HG02763 (cell line): Measurements from ENCODE around the gene CLEC2B.

ENCODE experiments used
- ATAC-seq: cut with Tn5 transposase; IDR thresholded peaks from one replicate; pipeline ENCODE4 v1.9.1; 2021; ENCODE audit warnings: mild to moderate bottlenecking, moderate library complexity; ENCODE audit not compliant: unreplicated experiment

The CLEC2B gene

DNA sequence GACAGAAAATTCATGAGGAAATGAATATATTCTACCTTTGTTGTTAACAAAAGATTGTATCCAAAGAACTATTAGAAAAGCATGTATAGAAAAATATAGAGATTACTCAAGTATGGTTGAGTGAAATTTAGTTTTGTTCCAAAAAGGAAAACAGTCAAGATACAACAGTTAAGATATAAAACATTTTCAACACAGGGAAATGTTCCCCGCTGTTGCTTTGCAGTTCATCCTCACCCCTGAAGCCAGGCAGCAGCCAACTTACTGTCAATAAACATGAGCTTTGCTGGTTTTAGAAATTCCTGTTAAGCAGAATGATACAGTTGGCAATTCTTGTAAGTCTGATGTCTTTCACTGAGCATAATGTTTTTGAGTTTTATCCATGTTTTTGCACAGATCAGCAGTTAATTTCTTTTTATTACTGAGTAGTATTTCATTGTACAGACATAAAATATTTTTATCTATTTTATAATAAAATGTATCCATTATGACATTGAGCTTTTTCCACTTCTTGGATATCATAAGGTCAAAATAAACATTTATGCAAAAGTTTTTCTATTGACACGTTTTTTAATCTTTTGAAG lies 1.2 kb upstream of the CLEC2B start:
- ATAC-seq, result no peak

- ATAC-seq, result no peak
These were observed 225 bp downstream of the CLEC2B start for GRCh38 chr12:9868951-9869306.

DNA sequence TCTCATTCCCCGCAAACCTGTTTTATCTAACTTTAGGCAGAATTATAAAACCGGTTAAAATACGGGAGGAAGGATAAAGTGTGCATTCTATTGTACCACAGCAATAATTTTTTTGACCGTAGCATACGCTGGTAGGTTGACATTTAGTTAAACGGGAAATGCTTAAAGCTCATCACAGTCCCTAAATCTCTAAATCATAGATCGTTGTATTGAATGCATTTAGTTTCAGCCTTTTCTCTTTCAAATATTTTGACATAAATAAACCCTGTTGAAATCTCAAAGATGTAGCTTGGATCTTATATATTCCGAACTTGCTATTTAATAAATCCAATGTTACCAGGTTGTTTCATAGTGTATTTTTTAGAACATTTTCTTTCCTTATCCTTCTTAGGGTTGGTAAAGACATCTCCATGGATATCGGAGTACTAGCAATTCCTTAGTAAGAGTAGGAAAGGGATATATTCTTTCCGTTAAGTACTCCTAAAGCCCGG lies 798 bp downstream of the CLEC2B start:
- ATAC-seq, result no peak

GRCh38 chr12:9867531-9867930 lies 1.6 kb downstream of the CLEC2B start:
- ATAC-seq, result no peak

GRCh38 chr12:9866860-9867269 lies 2.3 kb downstream of the CLEC2B start:
- no peak for ATAC-seq

- ATAC-seq, result no peak
These were observed 4.1 kb downstream of the CLEC2B start for GRCh38 chr12:9864913-9865675.

- ATAC-seq, result no peak
These were observed 11.0 kb downstream of the CLEC2B start for GRCh38 chr12:9858135-9858534.

- no peak for ATAC-seq
These were observed 12.3 kb downstream of the CLEC2B start for GRCh38 chr12:9856894-9857293.

GRCh38 chr12:9856151-9856550 lies 13.0 kb downstream of the CLEC2B start:
- no peak for ATAC-seq

- ATAC-seq, result no peak
These were observed 17.2 kb downstream of the CLEC2B start for GRCh38 chr12:9851927-9852326.

- ATAC-seq, result no peak
These were observed 18.1 kb downstream of the CLEC2B start for GRCh38 chr12:9851050-9851449.

DNA sequence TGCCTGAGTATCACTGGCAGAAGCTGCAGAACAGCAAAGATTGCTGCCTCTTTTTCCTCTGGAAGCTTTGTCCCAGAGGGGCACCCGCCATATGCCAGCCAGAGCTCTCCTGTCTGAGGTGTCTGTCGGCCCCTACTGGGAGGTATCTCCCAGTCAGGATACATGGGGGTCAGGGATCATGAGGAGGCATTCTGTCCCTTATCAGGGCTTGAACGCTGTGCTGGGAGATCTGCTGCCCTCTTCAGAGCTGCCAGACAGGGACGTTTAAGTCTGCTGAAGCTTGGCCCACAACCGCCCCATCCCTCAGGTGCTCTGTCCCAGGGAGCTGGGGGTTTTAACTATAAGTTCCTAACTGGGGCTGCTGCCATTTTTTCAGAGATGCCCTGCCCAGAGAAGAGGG lies 20.3 kb downstream of the CLEC2B start:
- no peak for ATAC-seq

- no peak for ATAC-seq
These were observed 25.7 kb downstream of the CLEC2B start for GRCh38 chr12:9843407-9843806.

- no peak for ATAC-seq
These were observed 37.4 kb downstream of the CLEC2B start for GRCh38 chr12:9831720-9832119.

DNA sequence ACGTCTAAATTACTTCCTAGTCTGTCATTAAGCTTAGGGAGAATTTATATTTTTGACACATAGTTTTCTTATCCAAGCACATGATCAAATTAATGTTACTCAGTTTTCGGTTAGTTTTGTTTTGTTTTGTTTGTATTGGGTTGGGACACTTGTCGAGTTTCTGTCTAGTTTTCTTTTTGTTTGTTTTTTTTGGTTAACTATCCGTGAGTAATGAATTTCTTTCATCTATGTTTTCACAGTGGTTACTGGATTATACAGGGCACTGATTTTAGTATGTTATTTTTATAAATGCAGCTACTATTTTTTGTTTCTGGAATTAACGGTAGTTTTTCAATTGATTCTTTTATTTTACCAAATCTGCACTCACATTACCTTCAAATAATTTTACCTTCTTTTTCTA lies 39.2 kb downstream of the CLEC2B start:
- ATAC-seq, result no peak

DNA sequence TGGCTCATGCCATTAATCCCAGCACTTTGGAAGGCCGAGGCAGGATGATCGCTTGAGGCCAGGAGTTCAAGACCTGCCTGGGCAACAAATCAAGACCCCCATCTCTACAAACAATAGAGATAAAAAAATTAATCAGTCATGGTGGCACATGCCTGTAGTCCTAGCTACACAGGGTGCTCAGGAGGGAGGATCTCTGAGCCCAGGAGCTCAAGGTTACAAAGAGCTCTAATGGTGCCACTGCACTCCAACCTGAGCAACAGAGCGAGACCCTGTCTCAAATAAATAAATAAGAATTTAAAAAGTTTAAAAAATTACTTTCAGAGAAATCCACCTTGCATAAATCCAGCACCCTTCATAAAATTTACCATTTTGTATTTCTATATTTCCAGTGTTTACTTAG lies 39.7 kb downstream of the CLEC2B start:
- ATAC-seq, result no peak

- no peak for ATAC-seq
These were observed 41.8 kb downstream of the CLEC2B start, which contains the start of gene KLRF1 for GRCh38 chr12:9827209-9827888. Gene KLRF1, plus strand, starts transcription at chr12:9827481. Its CDS starts 64 bp downstream, at chr12:9827545.

DNA sequence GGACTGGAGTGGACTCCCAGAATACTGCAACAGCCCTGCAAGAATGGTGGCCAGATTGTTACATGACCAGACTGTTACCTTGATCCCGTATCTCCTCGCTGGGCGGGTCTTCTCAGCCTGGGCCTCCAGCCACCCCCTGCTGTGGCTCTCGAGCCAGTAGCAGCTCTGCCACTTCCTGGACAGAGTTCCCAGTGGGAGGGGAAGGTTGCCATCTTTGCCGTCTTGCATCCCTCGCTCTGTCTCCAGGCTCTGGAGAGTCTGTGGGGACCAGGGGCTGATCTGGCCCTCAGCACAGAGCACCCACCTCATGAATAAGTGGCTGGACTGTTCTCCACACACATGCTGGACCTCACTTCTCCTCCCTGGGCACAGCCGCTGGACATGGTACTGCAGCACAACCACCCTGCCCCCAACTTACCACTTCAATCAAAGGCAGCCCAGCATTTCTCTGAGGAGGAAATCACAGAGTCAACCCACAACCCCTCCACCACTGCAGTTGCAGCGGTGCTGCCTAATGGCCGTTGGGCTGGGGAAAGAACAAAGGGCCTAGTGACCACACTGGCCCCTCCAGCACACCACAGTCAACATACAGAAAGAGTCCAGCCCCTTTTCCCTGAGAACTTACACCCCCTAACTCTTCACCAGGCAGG lies 48.7 kb downstream of the CLEC2B start:
- ATAC-seq, result no peak

DNA sequence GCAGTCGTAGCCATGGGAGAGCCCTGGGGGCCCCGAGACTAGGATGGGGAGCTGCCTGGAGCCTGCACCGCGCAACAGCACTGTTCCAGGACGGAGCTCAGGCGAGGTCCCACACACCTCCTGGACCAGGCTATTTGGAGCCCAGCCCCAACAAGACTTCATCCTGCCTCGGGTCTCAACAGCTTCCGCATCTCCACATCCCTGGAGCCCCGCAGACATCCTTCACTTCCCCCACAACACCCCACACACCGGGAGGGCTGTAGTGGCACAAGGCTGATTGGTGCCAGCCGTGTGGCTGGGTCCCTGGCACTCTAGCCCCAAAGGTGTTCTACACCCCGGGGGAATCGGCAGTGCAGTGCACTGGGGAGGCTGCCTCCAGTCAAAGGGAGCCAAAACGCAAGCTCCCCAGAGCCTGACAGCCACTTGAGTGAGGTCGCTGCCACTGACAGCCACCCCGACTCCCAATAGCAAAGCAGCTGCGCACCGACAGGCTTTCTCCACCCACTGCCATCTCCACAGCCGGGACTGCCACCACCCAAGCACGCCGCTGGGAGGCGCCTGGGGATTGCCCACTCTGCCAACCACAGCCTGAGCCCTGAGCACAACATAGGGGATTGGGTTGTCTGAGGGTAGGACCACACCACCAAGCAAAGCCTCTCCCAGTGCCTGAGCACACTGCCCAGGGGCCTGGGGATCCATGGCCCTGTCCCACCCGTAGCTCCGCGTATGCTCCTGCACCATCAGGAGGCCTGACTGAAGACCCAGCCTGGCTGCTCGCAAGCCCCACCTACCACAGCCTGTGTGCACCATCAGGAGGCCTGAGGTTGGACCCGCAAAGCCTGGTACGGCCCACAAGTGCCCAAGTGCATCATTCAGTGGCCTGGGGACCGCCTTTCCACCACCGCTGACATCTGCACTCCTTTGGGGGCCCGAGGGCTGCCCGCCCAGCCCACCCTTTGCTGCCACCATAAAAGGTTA lies 55.0 kb downstream of the CLEC2B start:
- ATAC-seq, result peak; percentile 94

DNA sequence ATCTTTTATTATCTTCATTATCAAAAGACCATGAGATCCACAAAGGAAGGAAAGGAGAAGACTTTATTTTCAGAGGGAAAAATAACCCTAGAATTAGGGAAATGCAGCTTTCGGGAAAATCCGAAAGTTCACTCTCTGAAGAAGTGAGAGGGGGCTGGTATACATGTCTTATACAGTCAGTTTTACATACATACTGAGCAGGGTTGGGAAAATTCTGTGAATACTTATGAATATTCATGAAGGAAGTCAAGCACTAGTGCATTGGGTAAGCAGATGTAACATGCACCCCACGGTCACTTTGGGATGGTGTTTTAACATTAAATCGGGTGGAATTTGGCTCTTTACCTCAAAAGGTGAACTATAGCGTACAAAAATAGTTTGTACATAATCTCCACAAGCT lies 57.5 kb downstream of the CLEC2B start:
- ATAC-seq, result no peak
